ENCODE results near the gene CSAD. TPM values are rescaled to one million over a fixed set of nuclear protein-coding genes. Genes with fewer than 3 reads are reported as not detected.

CSAD gene
- total and polyA plus RNA-seq, 2 of the 13 experiments (the other 11 are each of a cell fraction or from before 2014, with no cell fraction given), result 7.2 to 23.5 TPM

GRCh38 chr12:53211476-53212381 lies 31.0 kb upstream of the CSAD start:
- ChIA-PET POLR2A (interaction anchor here (1.1 kb wide), 1 partner anchor 83 kb away, joined by 3 read pairs; no protein-coding TSS in a partner anchor), CTCF (ENCODE audit: low intra/inter-chr PET ratio, low total read pairs) (interaction anchor here (1.0 to 4.4 kb wide), 4 partner anchors 40 to 133 kb away, joined by 3 to 66 read pairs (median 12); a partner anchor contains a TSS)
- H3K9ac ChIP-seq (ENCODE audit: insufficient read depth, low read depth, low read length), result no peak overlapping the region
- no peak overlapping the region for H2AFZ ChIP-seq (ENCODE audit: low read length)
- H3K27me3 ChIP-seq (ENCODE audit: control insufficient read depth in 1 of 2, insufficient read depth in 2 of 2, low read length in 2 of 2), result 0 out of 5 replicates have a peak, but pooled peaks cover 0 to 6% of the 10 kb centered on the region in 2 experiments
- no peaks in the 10 kb centered on the region for H3K79me2 ChIP-seq (ENCODE audit: insufficient read depth, low read length)
- no peak overlapping the region for H3K4me3 ChIP-seq (replicated peaks in 1 of 3; ENCODE audit: insufficient read depth in 1 of 3, low read depth in 2 of 3, low read length in 3 of 3)
- H3K27ac ChIP-seq (ENCODE audit: extremely low read length, insufficient read depth, low read length), result no peak overlapping the region
- H3K4me2 ChIP-seq (ENCODE audit: low read depth, low read length), result no peak overlapping the region
- H3K9me3 ChIP-seq (ENCODE audit: low read length), result no peaks in the 10 kb centered on the region
- H3K36me3 ChIP-seq (replicated peaks in 1 of 2; ENCODE audit: control insufficient read depth in 1 of 2, insufficient read depth in 2 of 2, low read length in 2 of 2), result no peaks in the 10 kb centered on the region; a peak in 1 of 5 replicates
- peak; percentile 73 for ATAC-seq
- BruUV-seq (replicated peaks), result no TSS peak
- intact Hi-C loops (cut with micrococcal nuclease; ENCODE audit: unreplicated experiment), result loop anchor here (5.0 kb wide), 1 partner anchor 41 kb away; a partner anchor contains a TSS
- FAIRE-seq, result peak; percentile 21
- H3K4me1 ChIP-seq (ENCODE audit: insufficient read depth, low read length), result peaks cover 38% of the 10 kb centered on the region
- H4K20me1 ChIP-seq (ENCODE audit: insufficient read depth, low read length), result no peaks in the 10 kb centered on the region
- DNase-seq (ENCODE audit: low spot score), result no peak
- WGBS (ENCODE audit: low lambda C conversion rate), result 83% methylated on average over 11 of the region's 13 CpGs
- in situ Hi-C loops (cut with HindIII; ENCODE audit: extremely low pct_ligation_motif_present, low pct_unique_long_range_greater_than_20kb), result loop anchor here (5.0 kb wide), 1 partner anchor 76 kb away; no protein-coding TSS in a partner anchor
- no peak for TF ChIP-seq ZNF556 (CRISPR knock-in tag; IDR thresholded peaks at IDR 0.05; ENCODE audit: borderline replicate concordance)
- 0 out of 2 replicates have a peak, but pooled peaks have one; percentile 26 for TF ChIP-seq ZNF574 (CRISPR knock-in tag; IDR thresholded peaks at IDR 0.05)
- no peak for TF ChIP-seq ZSCAN9 (CRISPR knock-in tag; IDR thresholded peaks at IDR 0.05; ENCODE audit: borderline replicate concordance)
- TF ChIP-seq SMC3 (IDR thresholded peaks at IDR 0.05; ENCODE audit: low read length), result peak; percentile 15; the same call in 1 of the 2 replicates
- no peak for TF ChIP-seq MXD1 (CRISPR knock-in tag; IDR thresholded peaks at IDR 0.05)
- TF ChIP-seq ZNF318 (CRISPR knock-in tag; IDR thresholded peaks at IDR 0.05), result no peak
- TF ChIP-seq ZFX (CRISPR knock-in tag; IDR thresholded peaks at IDR 0.05; ENCODE audit: low read depth), result peak; percentile 16; the same call in 1 of the 2 replicates
- no peak for TF ChIP-seq RARG (CRISPR knock-in tag; IDR thresholded peaks at IDR 0.05; ENCODE audit: low read depth)

All from HepG2 (cell line).